Measurements from ENCODE around the gene SLC35E1. TPM values are rescaled to one million over a fixed set of nuclear protein-coding genes. Genes with fewer than 3 reads are reported as not detected.

SLC35E1 gene
- polyA plus RNA-seq, 1 donor (not counting 4 experiments of a cell fraction or from before 2014, with no cell fraction given): 30.3 TPM

DNA sequence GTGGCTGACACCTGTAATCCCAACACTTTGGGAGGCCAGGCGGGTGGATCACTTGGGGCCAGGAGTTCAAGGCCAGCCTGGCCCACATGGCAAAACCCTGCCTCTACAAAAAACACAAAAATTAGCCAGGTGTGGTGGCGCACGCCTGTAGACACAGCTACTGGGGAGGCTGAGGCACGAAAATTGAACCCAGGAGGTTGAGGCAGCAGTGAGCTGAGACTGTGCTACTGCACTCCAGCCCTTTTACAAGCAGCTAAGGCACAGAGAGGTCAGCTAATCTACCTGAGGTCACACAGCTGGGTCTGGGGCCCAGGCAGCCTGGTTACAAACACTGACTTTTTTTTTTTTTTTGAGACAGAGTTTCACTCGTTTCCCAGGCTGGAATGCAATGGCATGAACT lies 28.6 kb upstream of the SLC35E1 start:
- no peak for TF ChIP-seq EZH2 (IDR thresholded peaks at IDR 0.05; ENCODE audit: low read length)
- TF ChIP-seq, protein P1, sequence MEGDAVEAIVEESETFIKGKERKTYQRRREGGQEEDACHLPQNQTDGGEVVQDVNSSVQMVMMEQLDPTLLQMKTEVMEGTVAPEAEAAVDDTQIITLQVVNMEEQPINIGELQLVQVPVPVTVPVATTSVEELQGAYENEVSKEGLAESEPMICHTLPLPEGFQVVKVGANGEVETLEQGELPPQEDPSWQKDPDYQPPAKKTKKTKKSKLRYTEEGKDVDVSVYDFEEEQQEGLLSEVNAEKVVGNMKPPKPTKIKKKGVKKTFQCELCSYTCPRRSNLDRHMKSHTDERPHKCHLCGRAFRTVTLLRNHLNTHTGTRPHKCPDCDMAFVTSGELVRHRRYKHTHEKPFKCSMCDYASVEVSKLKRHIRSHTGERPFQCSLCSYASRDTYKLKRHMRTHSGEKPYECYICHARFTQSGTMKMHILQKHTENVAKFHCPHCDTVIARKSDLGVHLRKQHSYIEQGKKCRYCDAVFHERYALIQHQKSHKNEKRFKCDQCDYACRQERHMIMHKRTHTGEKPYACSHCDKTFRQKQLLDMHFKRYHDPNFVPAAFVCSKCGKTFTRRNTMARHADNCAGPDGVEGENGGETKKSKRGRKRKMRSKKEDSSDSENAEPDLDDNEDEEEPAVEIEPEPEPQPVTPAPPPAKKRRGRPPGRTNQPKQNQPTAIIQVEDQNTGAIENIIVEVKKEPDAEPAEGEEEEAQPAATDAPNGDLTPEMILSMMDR (optimal IDR thresholded peaks at IDR 0.05 in 1 of 3, IDR thresholded peaks at IDR 0.05 in 1 of 3, conservative IDR thresholded peaks at IDR 0.05 in 1 of 3; ENCODE audit: extremely low read depth in 1 of 3, insufficient read depth in 2 of 3, low read length in 3 of 3): no peak
- no peak overlapping the region for H3K27ac ChIP-seq (ENCODE audit: control insufficient read depth, insufficient read depth, low read length)
- H4K20me1 ChIP-seq (ENCODE audit: control insufficient read depth, extremely low read depth, insufficient read depth, low read length): peaks cover 34% of the 10 kb centered on the region
- no peak overlapping the region for H3K9ac ChIP-seq (ENCODE audit: control insufficient read depth, extremely low read depth, insufficient read depth, low read length)
- DNase-seq (ENCODE audit: low read depth, low spot score): no peak
- H3K27me3 ChIP-seq (ENCODE audit: control insufficient read depth, extremely low read depth, insufficient read depth, low read length): no peaks in the 10 kb centered on the region
- H3K79me2 ChIP-seq (ENCODE audit: control insufficient read depth, insufficient read depth, low read length): peaks cover 97% of the 10 kb centered on the region
- no peaks in the 10 kb centered on the region for H3K9me3 ChIP-seq (ENCODE audit: control insufficient read depth, low read depth, low read length)
- H3K36me3 ChIP-seq (ENCODE audit: control insufficient read depth in 2 of 2, extremely low read depth in 1 of 2, insufficient read depth in 2 of 2, low read length in 2 of 2): peaks cover 2 to 3% of the 10 kb centered on the region in 2 experiments
- dilution Hi-C loops (cut with MboI; ENCODE audit: extremely low pct_ligation_motif_present, low sequenced_read_pairs): no loop called here
- peaks cover 11% of the 10 kb centered on the region for H3K4me1 ChIP-seq (ENCODE audit: control insufficient read depth, extremely low read depth, insufficient read depth, low read length)
- no peak overlapping the region for H2AFZ ChIP-seq (ENCODE audit: control insufficient read depth, low read length)
- no peak overlapping the region for H3K4me2 ChIP-seq (ENCODE audit: control insufficient read depth, extremely low read depth, insufficient read depth, low read depth, low read length)
- FAIRE-seq: no peak
- H3K4me3 ChIP-seq (ENCODE audit: control insufficient read depth in 2 of 3, extremely low read depth in 1 of 3, insufficient read depth in 2 of 3, low read depth in 1 of 3, low read length in 3 of 3): no peak overlapping the region
- H3K9me1 ChIP-seq (ENCODE audit: control insufficient read depth, extremely low read depth, insufficient read depth, low read length): peaks cover 7% of the 10 kb centered on the region

DNA sequence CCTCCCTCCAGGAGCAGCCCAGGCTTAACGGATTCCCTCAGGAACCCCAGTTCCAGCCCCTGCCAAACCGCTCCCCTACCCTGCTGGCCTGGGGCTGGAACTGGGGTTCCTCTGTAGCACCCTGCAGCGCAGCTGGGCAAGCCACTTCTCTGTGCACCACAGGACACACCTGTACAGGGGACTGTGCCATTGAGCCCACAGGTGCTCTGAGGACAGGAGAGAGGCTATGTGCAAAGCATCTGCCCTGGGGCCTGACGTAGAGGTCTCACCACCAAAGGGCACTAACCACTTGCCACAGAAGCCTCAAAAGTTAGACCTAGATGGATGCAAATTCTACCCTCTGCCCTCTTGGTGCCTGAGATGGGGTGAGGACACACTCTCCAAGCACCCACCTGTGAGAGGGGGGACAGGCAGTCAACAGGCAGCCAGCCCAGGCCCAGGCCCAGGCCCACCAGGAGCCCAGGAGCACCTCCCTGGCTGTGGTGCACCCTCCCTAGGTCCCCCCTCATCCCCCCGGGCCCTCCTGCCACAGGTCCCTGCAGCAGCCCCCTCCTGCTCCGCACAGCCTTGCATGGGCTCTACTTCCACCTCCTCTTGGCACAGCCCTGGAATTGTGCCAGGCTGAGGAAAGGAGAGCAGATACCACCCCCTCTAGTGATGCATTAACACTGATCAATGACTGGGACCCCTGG lies 27.6 kb upstream of the SLC35E1 start:
- Histone ChIP-seq H3K9me3 (ENCODE audit: control insufficient read depth, low read depth, low read length) (no peaks in the 10 kb centered on the region), H2AFZ (ENCODE audit: control insufficient read depth, low read length) (no peak overlapping the region), H3K9ac (ENCODE audit: control insufficient read depth, extremely low read depth, insufficient read depth, low read length) (no peak overlapping the region), H3K79me2 (ENCODE audit: control insufficient read depth, insufficient read depth, low read length) (peaks cover 97% of the 10 kb centered on the region), H4K20me1 (ENCODE audit: control insufficient read depth, extremely low read depth, insufficient read depth, low read length) (peaks cover 36% of the 10 kb centered on the region), H3K4me3 (ENCODE audit: control insufficient read depth in 2 of 3, extremely low read depth in 1 of 3, insufficient read depth in 2 of 3, low read depth in 1 of 3, low read length in 3 of 3) (no peak overlapping the region), H3K9me1 (ENCODE audit: control insufficient read depth, extremely low read depth, insufficient read depth, low read length) (peaks cover 7% of the 10 kb centered on the region), H3K4me2 (ENCODE audit: control insufficient read depth, extremely low read depth, insufficient read depth, low read depth, low read length) (no peak overlapping the region), H3K27me3 (ENCODE audit: control insufficient read depth, extremely low read depth, insufficient read depth, low read length) (no peaks in the 10 kb centered on the region), H3K4me1 (ENCODE audit: control insufficient read depth, extremely low read depth, insufficient read depth, low read length) (peaks cover 11% of the 10 kb centered on the region), H3K36me3 (ENCODE audit: control insufficient read depth in 2 of 2, extremely low read depth in 1 of 2, insufficient read depth in 2 of 2, low read length in 2 of 2) (peaks cover 0 to 5% of the 10 kb centered on the region in 2 experiments), H3K27ac (ENCODE audit: control insufficient read depth, insufficient read depth, low read length) (no peak overlapping the region)
- dilution Hi-C loops (cut with MboI; ENCODE audit: extremely low pct_ligation_motif_present, low sequenced_read_pairs): no loop called here
- DNase-seq (ENCODE audit: low read depth, low spot score) (no peak), FAIRE-seq (no peak)
- TF ChIP-seq, protein P1 (optimal IDR thresholded peaks at IDR 0.05 in 1 of 3, IDR thresholded peaks at IDR 0.05 in 1 of 3, conservative IDR thresholded peaks at IDR 0.05 in 1 of 3; ENCODE audit: extremely low read depth in 1 of 3, insufficient read depth in 2 of 3, low read length in 3 of 3): no peak
- no peak for TF ChIP-seq EZH2 (IDR thresholded peaks at IDR 0.05; ENCODE audit: low read length)

Measured in keratinocyte (primary cell).